IPS-20b (cell line): ENCODE data around the gene ZNRF3.

Source experiments
- H3K27ac ChIP-seq: one replicate; pipeline ENCODE4 v1.5.1; 2013; ENCODE audit warnings: low read length
- H3K27me3 ChIP-seq: 2 replicates; pipeline ENCODE4 v1.6.1; 2013; ENCODE audit warnings: mild to moderate bottlenecking, low read length, inconsistent platforms; ENCODE audit not compliant: insufficient read depth
- H3K36me3 ChIP-seq: 2 replicates; pipeline ENCODE4 v1.6.1; 2013; ENCODE audit warnings: low read depth, mild to moderate bottlenecking, inconsistent platforms, low read length, moderate library complexity; ENCODE audit not compliant: insufficient read depth
- H3K4me1 ChIP-seq: 2 replicates; pipeline ENCODE4 v1.6.1; 2013; ENCODE audit warnings: mild to moderate bottlenecking, control low read depth, inconsistent platforms, low read length, moderate library complexity; ENCODE audit not compliant: insufficient read depth
- H3K4me3 ChIP-seq: 2 replicates; pipeline ENCODE4 v1.5.1; 2013; ENCODE audit warnings: mild to moderate bottlenecking, low read length, inconsistent platforms
- H3K9ac ChIP-seq: 2 replicates; pipeline ENCODE4 v1.6.1; 2013; ENCODE audit warnings: low read depth, mild to moderate bottlenecking, inconsistent platforms, low read length, moderate library complexity
- H3K9me3 ChIP-seq: 2 replicates; pipeline ENCODE4 v1.6.1; 2013; ENCODE audit warnings: mild to moderate bottlenecking, low read depth, low read length, inconsistent platforms; ENCODE audit not compliant: insufficient read depth

ZNRF3 gene

DNA sequence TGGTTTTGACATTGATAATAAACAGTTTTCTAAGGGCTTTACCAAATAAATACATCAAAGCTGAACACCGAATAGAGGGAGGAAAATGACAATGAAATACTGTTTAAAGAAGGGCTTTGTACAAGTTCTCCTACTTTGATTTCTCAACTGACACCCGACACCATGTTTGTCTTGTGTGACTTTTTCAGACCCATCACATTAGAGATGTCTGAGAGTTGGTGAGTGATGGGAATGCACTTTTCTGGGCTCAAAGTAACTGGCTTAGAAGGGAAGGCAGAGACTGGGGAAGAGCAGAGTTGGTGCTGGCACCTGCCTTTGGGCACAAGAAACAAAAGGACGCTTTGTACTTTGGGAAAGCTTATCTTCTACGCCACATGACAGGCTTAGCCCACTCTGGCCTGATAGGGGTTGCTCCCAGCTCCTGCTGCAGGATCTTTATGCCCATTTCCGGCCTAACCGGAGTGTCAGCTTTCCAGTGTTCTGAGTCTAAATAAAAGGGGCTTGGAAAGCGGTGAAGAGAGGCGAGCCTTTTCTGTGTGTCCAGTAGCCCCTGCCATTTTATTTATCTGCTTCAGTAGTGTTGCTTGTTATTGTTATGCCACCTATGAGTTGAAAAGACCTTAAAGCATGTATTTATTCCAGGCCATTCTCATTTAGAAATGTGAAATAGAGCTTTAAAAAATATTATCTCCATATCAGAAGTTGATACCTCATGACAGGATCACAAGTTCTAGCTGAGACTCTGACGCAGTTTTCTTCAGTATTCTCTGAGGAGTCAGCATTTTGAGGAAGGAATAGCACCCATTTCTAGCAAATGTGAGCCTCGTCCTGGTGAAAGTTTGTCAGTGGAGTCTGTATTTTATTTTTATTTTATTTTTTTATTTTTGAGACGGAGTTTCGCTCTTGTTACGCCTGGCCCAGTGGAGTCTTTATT, 213.6 kb downstream of the ZNRF3 start:
- Histone ChIP-seq H3K4me3 (no peak overlapping the region), H3K4me1 (peaks cover 18% of the 10 kb centered on the region), H3K9ac (no peak overlapping the region), H3K36me3 (no peaks in the 10 kb centered on the region), H3K27ac (no peak overlapping the region), H3K27me3 (no peaks in the 10 kb centered on the region), H3K9me3 (no peaks in the 10 kb centered on the region)

DNA sequence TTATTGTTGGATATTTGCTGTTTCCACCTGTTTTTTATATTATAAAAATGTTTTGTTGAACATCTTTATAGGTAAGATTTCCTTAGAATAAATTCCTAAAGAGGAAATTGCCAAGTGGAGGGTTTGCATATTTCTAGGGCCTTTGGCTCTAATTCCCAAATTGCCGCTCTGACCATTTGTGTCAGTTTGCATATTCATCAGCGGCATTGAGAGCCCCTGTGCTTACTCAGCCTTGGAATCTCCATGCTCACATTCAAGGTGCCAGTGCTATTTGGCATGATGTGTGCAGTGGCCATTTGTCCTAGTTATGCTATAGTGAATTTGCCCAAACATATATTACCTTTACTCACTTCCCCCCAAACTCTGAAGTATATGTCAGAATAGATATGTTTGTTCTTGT, 214.9 kb downstream of the ZNRF3 start:
- Histone ChIP-seq H3K27ac (no peak overlapping the region), H3K27me3 (no peaks in the 10 kb centered on the region), H3K9ac (no peak overlapping the region), H3K36me3 (no peaks in the 10 kb centered on the region), H3K9me3 (no peaks in the 10 kb centered on the region), H3K4me3 (no peak overlapping the region), H3K4me1 (peaks cover 21% of the 10 kb centered on the region)

DNA sequence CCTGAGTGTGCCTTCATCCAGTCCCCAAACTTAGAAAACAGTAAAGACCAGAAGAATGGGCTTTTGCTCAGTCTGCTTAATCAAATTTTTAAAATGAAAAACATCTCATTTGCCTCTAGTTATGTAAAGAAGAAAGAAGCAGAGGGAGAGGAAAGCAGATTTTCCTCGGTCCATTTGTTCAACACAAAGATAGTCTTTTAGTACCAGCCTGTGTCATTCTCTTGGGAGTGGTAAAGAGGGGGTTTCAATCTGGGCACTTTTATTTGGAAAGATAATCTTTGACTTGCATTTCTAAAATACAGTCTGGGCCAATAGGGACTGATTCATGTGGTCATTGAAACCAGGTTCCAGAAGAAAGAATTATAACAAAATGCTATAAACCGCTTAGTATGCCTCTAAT, 218.9 kb downstream of the ZNRF3 start:
- Histone ChIP-seq H3K4me3 (no peak overlapping the region), H3K27ac (no peak overlapping the region), H3K27me3 (no peaks in the 10 kb centered on the region), H3K9me3 (no peaks in the 10 kb centered on the region), H3K36me3 (no peaks in the 10 kb centered on the region), H3K4me1 (peaks cover 15% of the 10 kb centered on the region), H3K9ac (no peak overlapping the region)

DNA sequence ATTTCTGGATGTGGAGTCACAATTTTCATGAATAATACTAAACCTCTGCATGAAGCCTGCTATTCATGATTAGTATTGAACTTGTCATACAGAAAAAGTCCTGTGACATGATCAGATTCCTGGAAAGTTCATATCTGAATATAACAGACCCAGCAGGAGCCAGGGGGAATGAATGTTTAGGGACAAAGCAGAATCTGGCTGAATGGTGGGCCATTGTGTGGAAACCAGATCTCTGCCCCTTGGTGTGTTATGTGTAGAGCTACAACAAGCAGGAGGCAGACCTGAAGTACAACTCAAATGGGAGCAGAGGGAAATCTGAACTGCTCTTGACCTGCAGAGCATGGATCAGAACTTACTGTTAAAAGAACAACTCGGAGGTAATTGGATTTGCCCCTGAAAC, 219.7 kb downstream of the ZNRF3 start:
- H3K27ac ChIP-seq: no peak overlapping the region
- H3K9ac ChIP-seq: no peak overlapping the region
- no peaks in the 10 kb centered on the region for H3K9me3 ChIP-seq
- peaks cover 15% of the 10 kb centered on the region for H3K4me1 ChIP-seq
- H3K36me3 ChIP-seq: no peaks in the 10 kb centered on the region
- no peaks in the 10 kb centered on the region for H3K27me3 ChIP-seq
- H3K4me3 ChIP-seq: no peak overlapping the region

DNA sequence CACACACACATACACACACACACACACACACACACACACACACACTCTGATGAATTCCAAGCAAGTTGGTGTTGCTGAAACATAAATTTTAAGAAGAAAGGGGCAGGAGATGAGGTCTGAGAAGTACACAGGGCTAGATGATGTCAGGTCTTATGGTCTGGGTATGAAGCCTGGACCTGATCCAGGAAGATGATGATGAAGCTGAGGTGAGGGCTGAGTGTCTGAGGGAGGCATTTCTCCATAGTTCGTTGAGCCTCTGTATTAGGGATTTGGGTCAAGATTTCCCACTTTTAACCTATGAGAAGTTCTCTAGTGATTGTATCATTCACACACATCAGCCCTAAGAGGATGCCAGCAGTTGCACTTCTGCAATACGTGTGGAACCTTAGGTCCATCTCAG, 222.1 kb downstream of the ZNRF3 start:
- Histone ChIP-seq H3K4me3 (no peak overlapping the region), H3K9me3 (no peaks in the 10 kb centered on the region), H3K36me3 (no peaks in the 10 kb centered on the region), H3K9ac (no peak overlapping the region), H3K4me1 (peaks cover 7% of the 10 kb centered on the region; the same call in 1 of the 2 replicates), H3K27ac (no peak overlapping the region), H3K27me3 (no peaks in the 10 kb centered on the region)

DNA sequence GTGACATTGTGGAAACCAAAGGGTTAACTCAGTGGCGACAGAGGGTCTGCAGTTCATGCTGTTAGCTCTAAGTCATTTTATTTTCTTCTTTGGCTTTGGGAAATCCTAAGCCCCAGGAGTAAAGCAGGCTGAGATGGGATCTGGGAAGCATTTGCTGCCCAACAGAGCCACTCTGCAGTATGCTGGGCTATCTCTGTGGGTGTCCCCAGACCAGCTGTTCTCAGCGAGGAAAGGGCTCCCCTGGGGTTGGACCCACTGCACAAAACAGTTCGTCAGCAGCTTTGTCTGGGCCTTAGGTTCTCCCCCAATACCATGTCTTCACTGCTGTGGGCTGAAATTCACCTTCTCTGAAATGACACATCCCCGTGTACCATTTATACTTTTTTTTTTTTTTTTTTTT, 223.5 kb downstream of the ZNRF3 start:
- no peak overlapping the region for H3K9ac ChIP-seq
- peaks cover 7% of the 10 kb centered on the region; the same call in 1 of the 2 replicates for H3K4me1 ChIP-seq
- H3K27ac ChIP-seq: no peak overlapping the region
- no peak overlapping the region for H3K4me3 ChIP-seq
- H3K27me3 ChIP-seq: no peaks in the 10 kb centered on the region
- no peaks in the 10 kb centered on the region for H3K36me3 ChIP-seq
- H3K9me3 ChIP-seq: no peaks in the 10 kb centered on the region
